CD4-positive, alpha-beta T cell treated with Interleukin-15 for 4 hours (primary cell): ENCODE results near the gene M1AP.

Source experiments
- DNase-seq: peaks from one replicate; pipeline ENCODE4 v3.0.0-alpha.2; 2020; ENCODE audit warnings: low spot score

The M1AP gene

GRCh38 chr2:74525717-74526648 lies 122.1 kb downstream of the M1AP start, which contains the start of gene DQX1:
Gene DQX1 (minus strand): TSS chr2:74526231. CDS start chr2:74525729, 502 bp downstream.
- DNase-seq, result peak; percentile 26

- no peak for DNase-seq
Measured at GRCh38 chr2:74524955-74525716, 123.0 kb downstream of the M1AP start.

- DNase-seq, result no peak
Measured at GRCh38 chr2:74524005-74524404, 124.1 kb downstream of the M1AP start.

- no peak for DNase-seq
Measured at GRCh38 chr2:74522516-74522915, 125.6 kb downstream of the M1AP start.

- no peak for DNase-seq
Measured at GRCh38 chr2:74516650-74517049, 131.5 kb downstream of the M1AP start.

- peak; percentile 78 for DNase-seq
Measured at GRCh38 chr2:74515981-74516633, 132.0 kb downstream of the M1AP start.

- no peak for DNase-seq
Measured at GRCh38 chr2:74515271-74515980, 132.7 kb downstream of the M1AP start.

- DNase-seq, result no peak
Measured at GRCh38 chr2:74514368-74515270, 133.5 kb downstream of the M1AP start, which contains the start of gene TLX2. Gene TLX2 (plus strand): TSS chr2:74514450. CDS start chr2:74514807, 357 bp downstream.

- DNase-seq, result peak; percentile 31
Measured at GRCh38 chr2:74513605-74514367, 134.3 kb downstream of the M1AP start.

- DNase-seq, result no peak
Measured at GRCh38 chr2:74512744-74513604, 135.2 kb downstream of the M1AP start.

GRCh38 chr2:74511104-74511989 lies 136.8 kb downstream of the M1AP start:
- no peak for DNase-seq

- DNase-seq, result no peak
Measured at GRCh38 chr2:74510272-74510671, 137.9 kb downstream of the M1AP start.

- DNase-seq, result no peak
Measured at GRCh38 chr2:74507926-74508520, 140.1 kb downstream of the M1AP start.
